ENCODE measurements around the gene ADNP2.
A peak's percentile ranks its signal among the peaks of the same experiment; 100 is the strongest.
"Not testable (repeated sequence)": the region's sequence is repeated elsewhere in the genome, so short reads cannot be mapped to it uniquely, and the experiment has no call there.

ADNP2 gene

GRCh38 chr18:80147418-80148325 lies 38.6 kb downstream of the ADNP2 start:
- DNase-seq, result peak; percentile 71

DNA sequence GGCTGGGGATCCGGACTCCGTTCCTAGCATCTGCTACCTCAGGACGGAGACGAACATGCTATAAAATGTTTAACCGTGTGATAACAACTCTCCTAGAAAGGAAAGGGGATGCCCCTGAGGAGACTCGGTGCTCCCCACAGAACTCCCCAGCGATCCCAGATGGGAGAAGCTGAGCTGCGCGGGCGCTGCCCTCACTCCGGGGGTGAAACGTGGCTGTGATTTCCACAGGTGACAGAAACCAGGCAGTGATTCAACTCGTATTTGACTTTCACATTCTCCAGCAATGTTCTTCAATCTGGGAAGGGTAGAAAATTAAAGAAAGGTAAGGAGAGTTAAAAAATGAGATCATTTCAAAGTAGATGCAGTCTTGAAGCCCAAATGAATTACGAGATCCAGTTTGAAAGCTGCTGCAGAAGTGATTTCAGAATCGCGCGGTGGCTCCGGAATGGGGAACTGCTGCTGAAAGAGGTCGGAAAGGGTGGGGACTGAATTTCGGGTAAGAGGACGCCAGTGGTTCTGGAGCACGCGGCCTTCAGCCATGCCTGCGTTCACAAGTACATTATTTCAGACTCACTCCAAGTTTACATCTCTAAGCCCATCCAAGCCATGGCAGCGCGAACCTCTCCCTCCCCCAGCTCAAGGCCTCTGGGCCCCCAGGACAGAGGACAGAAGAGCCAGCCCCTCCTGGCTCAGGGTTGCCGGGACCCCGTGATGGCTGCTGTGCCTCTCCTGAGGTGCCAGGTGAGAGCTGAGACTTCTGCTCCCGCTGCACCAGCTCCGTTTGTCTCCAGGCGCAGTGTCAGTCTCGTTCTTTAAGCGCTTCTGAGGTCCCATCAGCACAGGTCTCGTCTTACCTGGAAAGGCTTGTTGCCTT lies 39.5 kb downstream of the ADNP2 start:
- DNase-seq, result no peak

- DNase-seq, result no peak
Measured at GRCh38 chr18:80149667-80150066, 40.6 kb downstream of the ADNP2 start.

DNA sequence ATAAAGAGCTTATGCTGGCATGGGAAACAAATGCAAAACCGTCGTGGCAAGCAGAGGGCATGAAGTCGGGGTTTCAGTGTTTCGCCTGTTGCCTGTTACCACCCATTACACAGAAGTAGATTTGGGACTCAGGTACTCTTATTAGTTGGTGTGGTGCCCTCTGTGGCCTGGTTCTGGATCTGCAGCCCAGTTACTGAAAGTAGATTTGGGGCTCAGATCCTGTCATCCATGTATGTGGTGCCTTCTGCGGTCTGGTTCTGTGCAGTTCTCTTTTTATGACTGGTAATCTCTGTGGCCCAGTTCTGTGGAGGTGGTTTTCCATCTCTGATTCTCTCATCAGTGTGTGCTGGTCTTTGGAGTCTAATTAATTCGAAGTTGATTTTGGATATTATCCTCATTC lies 45.2 kb downstream of the ADNP2 start:
- no peak for DNase-seq

DNA sequence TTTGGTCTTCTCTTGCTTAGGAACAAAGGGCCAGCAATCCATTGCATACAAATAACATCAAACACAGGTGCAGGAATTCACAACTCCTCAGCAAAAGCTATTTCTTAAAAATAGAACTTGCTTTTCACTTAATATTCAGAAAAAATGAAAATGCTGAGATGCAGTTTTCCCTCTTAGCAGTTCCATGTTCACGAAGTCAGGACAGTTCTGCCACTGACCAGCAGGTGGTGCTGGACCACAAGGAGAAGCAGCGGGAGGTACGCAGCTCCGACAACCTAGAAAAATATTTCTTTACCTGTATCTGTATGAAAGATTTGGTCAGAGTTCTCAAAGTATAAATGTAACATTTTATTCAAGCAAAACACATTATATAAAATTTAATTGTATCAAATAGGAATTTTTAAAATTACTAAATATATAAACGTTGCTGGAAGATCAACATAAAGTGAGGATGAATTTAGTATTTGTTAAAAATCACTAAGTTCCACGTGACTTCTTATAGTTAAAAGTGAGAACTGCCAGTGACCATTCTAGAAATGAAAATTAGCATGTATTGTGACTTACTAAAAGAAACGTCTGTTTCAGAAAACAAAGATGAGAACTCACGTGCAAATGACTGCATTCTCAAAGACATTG lies 48.8 kb downstream of the ADNP2 start:
- peak; percentile 48 for DNase-seq

- no peak for DNase-seq
Measured at GRCh38 chr18:80158365-80158764, 49.3 kb downstream of the ADNP2 start.

DNA sequence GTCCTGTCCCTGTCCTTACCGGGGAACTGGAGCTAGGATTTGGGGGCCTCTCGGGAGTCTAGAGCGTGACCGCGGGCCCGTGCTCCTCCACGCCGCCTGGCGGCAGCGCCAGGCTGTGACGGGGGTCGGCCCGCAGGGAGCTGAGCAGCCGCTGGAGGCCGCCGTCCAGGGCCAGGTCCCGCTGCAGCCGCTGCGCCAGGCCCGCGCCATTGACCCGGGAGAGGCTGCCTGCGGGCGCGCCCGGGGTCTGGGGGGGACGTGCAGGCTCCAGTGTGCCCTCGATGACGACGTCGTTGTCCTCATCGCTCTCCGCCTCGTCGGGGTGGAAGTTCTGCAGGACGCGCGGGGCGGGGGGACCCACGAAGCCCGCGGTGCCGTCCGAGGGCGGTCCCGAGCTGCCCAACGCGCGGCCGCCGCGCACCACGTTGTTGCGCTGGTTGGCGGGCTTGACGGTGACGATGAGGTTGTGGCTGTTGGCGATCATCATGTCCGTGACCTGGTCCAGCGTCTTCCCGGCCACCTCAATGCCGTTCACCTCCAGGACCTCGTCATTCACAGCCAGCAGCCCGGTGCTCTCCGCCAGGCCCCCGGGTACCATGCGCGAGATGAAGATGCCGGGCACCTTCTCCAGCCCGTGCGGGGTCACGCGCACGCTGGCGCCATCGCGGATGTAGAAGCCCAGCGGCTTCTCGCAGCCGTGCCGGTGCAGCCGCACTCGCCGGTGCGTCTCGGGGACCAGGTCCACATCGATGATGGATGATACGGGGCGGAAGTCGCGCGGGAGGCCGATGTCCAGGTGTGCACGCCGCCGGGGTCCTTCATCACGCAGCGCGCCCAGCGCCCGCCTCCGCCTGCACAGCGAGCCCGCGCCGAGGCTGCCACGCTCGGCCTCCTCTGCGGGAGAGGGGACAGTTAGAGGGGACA lies 50.9 kb downstream of the ADNP2 start:
- no peak for DNase-seq

GRCh38 chr18:80161781-80162417 lies 52.8 kb downstream of the ADNP2 start:
- no peak for DNase-seq

DNA sequence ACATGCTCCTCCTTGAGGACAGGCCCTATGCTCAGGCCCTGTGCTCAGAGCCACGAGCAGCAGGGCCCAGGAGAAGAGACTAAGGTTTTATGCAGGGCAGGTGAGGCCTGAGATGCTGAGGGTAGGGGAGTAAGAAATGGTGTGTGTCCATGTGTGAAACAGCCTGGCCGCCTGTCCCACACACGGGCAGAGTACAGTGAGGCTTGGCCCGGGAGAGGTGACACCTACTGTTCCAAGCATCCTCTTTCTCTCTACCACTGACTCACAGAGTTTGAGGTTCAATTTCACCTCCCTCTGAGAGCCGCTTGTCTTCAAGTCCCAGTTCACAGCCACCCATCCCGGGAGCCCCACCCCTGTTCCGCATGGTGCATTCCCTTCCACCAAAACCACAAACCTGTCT lies 54.1 kb downstream of the ADNP2 start:
- no peak for DNase-seq

GRCh38 chr18:80164727-80165355 lies 55.8 kb downstream of the ADNP2 start:
- DNase-seq, result not testable (repeated sequence)

DNA sequence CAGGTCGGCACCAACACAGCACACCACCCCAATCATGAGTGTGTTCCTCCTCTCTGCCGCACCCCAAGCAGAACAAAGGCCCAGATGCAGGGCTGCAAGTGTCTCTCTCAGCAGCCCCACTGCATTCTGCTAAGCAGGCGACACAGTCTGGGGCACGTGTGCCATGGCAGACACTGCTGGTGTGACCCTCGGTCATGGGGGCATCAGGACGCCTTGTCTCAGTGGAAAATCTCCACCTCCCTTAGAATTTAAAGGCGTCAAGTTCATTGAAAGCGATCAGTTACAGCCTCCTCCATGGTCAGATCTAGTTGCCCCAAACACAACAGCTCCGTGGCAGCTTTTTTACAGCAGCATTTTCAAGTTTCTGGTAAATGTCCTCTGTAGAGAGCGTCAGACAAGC lies 57.2 kb downstream of the ADNP2 start:
- DNase-seq, result no peak

DNA sequence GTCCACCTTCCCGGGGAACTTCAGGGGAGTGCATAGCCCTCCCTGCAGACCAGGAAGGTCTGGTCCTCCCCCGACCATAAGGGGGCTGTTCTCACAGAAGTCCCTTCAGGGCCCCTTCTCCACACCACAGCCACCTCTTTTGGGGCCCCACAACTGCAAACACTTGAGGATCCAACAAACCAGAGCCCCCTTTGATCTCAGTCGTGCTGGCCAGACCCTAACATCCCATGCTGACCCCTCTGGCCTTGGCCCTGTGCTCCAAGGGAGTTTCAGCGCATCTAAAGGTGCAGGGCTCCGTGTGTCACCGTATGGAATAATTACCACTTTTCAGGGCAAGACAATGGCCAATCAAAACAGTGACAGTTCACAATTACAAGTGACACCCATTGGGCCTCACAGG lies 57.7 kb downstream of the ADNP2 start:
- no peak for DNase-seq

GRCh38 chr18:80167331-80167730 lies 58.3 kb downstream of the ADNP2 start:
- no peak for DNase-seq

DNA sequence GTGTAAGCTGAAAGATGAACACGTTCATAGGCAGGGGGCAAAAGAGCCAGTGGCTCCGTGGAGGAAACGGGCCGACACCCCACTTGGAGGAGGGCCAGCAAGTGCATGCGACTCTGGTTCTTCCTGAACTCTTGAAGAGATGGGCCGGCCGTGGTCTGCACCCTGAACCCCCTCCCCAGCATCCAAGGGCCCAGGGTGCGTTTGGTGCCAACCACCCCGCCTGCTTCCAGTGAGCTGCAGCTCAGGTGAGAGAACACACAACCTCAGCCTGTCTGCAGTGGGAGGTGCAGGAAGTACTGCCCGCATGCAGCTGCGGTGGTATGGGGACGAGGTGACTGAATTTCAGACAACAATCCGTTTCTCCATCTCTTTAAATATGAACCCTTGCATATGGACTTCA lies 58.9 kb downstream of the ADNP2 start:
- no peak for DNase-seq

- DNase-seq, result no peak
Measured at GRCh38 chr18:80168346-80168745, 59.3 kb downstream of the ADNP2 start.

- no peak for DNase-seq
Measured at GRCh38 chr18:80168982-80169381, 59.9 kb downstream of the ADNP2 start.

DNA sequence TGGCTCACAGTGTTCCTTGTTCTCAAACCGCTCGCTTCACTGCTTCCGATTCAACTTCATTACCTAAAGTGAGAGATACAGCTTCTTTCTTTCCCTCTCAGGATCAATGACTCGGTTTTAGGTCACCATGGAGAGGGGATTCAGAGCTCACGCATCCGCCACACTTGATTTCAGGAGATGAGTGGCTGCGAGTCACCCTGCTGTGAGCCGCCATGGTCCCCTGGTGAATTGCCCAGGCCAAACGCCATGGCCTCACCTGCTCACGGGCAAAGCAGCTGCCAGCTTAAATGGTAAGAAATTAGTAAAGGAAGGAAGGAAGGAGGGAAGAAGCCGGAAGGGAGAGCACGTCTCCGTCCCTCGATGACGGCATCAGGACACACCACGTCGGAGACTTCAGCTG lies 60.5 kb downstream of the ADNP2 start:
- DNase-seq, result no peak

DNA sequence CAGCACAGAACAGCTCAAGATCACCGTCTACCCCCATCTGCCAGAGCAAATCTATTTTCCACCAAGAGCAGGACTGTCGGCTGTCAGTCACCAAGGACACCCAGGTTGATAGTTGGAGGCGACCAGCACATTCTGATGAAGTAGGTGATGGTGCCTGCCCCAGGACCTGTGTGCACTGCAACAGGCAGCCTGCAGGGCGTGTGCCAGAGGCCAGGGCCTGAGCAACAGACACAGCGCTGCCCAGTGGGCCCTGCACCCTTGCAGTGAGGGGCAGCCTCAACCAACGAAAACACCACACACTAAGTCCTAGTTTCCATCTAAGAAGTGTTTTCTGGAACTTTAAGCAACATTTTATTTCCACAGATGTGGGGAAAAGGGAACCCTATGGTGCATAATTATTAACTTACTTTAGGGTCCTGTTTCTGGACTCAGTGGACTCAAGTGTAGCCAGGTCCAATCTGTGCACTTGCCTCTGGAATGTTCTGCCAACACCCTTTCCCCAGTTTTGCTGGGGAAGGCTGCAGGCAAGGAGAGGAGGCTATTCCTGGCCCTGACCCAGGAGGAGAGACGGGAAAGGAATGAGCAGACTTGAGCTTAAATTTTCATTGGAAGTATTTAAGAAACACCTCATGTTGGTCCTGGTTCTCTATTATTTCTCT lies 61.5 kb downstream of the ADNP2 start:
- DNase-seq, result no peak

- peak; percentile 32 for DNase-seq
Measured at GRCh38 chr18:80171054-80171872, 62.2 kb downstream of the ADNP2 start.

DNA sequence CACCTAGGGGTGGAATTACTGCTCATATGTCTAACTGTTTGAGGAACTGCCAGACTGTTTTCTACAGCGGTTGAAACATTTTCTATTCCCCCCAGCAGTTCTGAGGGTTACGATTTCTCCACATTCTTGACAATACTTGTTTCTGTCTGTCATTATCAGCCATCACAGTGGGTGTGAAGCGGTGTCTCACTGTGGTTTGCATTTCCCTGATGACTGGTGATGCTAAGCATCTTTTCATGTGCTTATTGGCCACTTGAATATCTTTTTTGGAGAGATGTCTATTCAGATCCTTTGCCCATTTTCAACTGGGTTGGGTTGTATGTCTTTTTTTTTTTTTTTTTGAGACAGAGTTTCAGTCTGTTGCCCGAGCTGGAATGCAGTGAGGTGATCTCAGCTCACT lies 63.0 kb downstream of the ADNP2 start:
- no peak for DNase-seq

All from kidney glomerular epithelial cell (primary cell).